GM18526 (cell line): ENCODE measurements around the gene ARFRP1.

ENCODE experiments used
- POLR2A ChIP-seq: IDR thresholded peaks from 3 replicates; pipeline ENCODE4 v1.6.1; 2011; ENCODE audit not compliant: insufficient read length; ENCODE audit errors: extremely low read depth

ARFRP1 gene

DNA sequence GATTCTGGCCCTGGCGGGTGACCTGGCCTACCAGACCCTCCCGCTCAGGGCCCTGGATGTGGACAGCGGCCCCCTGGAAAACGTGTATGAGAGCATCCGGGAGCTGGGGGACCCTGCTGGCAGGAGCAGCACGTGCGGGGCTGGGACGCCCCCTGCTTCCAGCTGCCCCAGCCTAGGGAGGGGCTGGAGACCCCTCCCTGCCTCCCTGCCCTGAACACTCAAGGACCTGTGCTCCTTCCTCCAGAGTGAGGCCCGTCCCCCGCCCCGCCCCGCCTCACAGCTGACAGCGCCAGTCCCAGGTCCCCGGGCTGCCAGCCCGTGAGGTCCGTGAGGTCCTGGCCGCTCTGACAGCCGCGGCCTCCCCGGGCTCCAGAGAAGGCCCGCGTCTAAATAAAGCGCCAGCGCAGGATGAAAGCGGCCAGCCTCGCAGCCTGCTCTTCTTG lies 30.9 kb upstream of the ARFRP1 start:
- TF ChIP-seq POLR2A = no peak

DNA sequence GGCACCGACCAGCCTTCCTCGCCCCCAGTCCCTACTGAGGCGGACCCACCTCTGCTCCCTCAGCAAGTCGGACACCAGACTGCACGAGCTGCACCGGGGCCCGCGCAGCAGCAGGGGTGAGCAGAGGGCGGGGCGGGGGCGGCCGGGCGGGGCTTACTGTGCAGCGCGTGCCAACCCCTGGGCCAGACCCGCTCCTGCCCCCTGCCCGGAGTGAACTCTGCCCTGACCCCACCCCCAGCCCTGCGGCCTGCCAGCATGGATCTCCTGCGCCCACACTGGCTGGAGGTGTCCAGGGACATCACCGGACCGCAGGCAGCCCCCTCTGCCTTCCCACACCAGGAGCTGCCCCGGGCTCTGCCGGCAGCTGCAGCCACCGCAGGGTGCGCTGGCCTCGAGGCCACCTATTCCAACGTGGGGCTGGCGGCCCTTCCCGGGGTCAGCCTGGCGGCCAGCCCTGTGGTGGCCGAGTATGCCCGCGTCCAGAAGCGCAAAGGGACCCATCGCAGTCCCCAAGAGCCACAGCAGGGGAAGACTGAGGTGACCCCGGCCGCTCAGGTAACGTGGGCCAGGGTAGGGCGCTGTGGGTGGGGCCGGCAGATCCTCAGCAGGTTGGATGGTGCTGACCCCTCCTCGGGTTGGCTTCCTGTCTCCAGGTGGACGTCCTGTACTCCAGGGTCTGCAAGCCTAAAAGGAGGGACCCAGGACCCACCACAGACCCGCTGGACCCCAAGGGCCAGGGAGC lies 30.3 kb upstream of the ARFRP1 start:
- peak; percentile 48 for TF ChIP-seq POLR2A

DNA sequence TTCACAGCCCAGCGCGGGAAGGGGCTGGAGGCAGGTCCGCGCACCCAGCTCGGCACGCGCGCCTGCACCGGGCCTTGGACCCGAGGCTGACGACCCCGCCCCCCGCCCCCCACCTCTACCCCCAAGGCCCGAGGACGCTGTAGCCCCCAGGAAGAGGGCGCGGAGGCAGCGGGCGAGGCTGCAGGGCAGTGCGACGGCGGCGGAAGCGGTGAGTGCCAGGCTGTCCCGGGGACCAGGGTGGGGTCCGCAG lies 29.8 kb upstream of the ARFRP1 start:
- TF ChIP-seq POLR2A = no peak

DNA sequence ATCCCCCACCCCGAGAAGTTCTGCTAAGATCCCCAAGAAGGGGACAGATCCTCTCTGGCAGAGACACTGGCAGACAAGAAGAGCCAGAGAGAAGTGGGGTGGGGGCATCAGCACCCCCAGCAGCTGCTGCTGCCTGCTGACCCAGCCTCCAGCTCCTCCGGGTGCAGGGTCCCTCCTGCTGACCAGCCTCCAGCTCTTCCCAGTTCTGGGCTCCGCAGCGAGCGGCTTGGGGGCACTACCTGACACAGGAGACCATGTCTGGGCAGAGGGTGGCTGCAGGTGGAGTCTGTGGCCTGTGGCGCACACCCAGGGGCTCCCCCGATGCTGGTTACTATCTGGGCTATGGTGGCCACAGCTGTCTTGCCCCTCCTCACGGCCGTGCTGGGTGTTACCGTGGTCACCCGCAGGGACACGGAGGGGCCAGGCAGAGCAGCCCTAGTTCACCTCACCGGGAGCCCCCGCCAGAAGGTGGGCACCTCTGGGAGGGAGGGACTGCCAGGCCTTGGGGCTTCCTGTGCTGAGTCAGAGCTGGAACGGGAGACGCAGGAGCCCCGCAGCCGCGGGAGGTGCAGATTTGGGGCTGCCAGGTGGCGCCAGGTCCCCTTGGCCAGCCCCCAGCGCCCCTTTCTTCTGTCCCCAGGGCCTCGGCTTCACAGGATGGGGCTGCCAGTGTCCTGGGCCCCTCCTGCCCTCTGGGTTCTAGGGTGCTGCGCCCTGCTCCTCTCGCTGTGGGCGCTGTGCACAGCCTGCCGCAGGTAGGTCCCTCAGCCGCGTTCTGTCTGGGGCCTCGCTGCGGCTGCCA lies 29.3 kb upstream of the ARFRP1 start:
- no peak for TF ChIP-seq POLR2A

DNA sequence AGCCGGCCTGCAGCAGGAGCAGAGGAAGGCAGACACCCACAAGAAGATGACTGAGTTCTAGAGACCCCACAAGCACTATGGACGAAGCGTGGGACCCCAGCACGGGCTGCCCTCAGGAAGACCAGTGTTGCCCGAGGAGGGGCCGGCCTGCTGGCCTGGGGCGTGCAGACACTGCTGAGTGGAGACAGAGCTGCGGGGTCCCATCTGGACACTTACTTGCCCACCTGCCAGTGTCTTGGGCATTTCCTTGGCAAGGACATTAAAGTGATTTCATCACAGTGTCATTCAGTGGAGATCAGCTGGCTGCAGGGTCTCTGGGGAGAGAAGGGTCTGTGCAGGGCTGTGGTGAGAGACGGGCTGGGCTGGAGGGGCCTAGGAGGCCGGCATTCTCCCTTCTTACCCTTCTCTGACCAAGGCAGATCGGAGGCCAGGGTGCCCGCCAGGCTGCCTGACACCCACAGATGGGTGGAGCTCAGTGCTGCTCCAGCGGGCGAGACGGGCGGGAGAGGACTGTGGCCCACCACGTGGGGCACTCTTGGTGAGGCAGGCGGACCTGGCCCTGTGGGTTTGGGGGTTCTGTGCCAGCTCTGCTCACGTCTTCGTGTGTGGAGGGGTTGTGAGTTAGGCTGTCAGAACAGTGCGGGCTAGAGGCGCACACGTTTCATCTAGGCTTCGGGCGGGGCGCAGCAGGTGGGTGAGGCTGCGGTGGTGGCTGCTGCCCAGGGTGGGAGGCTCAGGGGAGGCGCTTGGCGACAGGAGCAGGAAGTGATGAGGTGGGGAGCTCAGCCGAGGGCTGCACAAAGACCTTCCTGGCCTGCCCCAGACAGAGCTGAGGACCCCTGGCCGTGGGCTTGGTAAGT lies 28.3 kb upstream of the ARFRP1 start, which contains the start of gene LIME1:
Gene LIME1, plus strand, starts transcription at position 806 of the 860 bp plus-strand sequence. CDS start 886 bp downstream, outside the sequence.
- TF ChIP-seq POLR2A = peak; percentile 49

DNA sequence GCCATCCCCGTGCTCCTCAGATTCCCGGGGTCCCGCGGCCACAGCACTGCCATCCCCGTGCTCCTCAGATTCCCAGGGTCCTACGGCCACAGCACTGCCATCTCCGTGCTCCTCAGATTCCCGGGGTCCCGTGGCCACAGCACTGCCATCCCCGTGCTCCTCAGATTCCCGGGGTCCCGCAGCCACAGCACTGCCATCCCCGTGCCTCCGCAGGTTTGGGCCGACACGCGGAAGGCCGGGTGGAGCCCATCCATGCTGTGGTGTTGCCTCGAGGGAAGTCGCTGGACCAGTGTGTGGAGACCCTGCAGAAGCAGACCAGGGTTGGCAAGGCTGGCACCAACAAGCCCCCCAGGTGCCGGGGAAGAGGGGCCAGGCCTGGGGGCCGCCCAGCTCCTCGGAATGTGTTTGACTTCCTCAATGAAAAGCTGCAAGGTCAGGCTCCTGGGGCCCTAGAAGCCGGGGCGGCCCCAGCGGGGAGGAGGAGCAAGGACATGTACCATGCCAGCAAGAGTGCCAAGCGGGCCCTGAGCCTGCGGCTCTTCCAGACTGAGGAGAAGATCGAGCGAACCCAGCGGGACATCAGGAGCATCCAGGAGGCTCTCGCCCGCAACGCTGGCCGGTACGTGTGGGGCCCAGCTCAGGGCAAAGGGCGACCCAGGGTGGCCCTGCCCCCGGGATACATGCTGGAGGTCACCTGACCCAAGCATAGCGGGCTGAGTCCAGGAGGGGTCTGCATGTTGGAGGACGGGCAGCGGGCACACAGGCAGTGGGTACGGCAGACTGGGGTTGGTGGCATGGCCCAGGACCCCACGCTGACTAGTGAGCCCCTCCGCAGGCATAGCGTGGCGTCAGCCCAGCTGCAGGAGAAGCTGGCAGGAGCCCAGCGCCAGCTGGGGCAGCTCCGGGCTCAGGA lies 27.4 kb upstream of the ARFRP1 start:
- no peak for TF ChIP-seq POLR2A

DNA sequence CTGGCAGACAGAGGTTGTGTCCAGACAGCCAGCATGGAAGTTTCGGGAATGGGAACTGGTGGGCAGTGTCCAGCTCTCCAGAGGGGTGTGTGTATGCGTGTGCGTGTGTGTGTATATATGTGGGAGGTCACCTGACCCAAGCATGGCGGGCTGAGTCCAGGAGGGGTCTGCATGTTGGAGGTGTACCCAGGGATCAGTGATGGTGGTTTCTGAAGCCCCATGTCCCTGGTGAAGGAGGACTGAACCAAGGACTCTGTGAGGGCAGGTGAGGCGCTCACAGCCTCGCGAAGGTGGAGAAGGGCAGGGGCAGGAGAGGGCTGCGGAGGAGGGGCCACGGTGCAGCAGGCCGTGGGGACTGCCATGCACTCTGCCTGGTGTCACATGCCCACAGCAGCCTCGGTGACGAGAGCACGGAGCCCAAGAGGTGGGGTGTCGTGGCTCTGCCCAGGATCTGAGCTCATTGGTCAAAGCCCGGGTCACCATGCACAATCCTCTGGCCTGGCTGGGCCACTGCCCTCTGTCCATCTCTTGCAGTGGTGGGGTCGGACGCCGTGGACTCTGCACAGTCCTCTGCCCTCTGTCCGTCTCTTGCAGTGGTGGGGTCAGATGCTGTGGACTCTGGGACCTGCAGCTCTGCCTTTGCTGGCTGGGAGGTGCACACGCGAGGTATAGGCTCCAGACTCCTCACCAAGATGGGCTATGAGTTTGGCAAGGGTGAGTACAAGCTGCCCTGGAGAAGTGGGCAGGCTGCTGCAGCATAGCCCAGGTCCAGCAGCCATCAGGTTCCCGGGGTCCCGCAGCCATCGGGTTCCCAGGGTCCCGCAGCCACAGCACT lies 26.6 kb upstream of the ARFRP1 start:
- no peak for TF ChIP-seq POLR2A

GRCh38 chr20:63733579-63734081 lies 25.9 kb upstream of the ARFRP1 start:
- TF ChIP-seq POLR2A = no peak

GRCh38 chr20:63733117-63733516 lies 25.3 kb upstream of the ARFRP1 start:
- TF ChIP-seq POLR2A = no peak

DNA sequence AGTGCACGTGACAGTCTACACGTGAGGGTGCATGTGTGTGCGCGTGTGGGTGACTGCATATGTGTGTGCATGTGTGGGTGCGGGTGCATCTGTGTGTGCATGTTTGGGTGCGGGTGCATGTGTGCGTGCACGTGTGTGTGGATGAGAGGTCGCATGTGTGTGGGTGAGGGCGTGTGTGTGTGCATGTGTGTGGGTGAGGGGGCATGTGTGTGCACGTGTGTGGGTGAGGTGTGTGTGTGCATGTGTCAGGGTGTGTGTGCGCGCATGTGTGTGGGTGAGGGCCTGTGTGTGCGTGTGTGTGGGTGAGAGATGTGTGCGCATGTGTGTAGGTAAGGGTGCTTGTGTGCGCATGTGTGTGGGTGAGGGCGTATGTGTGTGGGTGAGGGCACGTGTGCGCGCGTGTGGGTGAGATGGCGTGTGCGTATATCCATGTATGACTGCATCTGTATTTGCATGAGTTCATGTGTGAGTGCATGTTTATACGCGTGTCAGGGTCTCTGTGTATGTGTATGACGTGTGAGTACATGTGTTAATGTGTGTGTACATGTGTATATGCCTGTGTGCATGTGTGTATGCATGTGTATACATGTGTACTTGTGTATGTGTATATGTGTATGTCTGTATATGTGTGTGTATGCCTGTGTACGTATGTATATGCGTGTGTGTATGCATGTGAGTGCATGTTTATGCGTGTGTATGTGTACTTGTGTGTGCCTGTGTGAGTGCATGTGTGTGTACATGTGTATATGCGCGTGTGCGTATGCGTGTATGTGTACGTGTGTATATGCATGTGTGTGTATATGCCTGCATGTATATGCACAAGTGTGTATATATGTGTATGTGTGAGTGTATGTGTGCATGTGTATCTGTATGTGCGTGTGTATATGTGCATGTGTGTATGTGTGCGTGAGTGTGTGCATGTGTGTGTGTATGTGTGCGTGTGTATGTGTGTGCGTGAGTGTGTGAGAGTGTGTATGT lies 24.6 kb upstream of the ARFRP1 start:
- no peak for TF ChIP-seq POLR2A

DNA sequence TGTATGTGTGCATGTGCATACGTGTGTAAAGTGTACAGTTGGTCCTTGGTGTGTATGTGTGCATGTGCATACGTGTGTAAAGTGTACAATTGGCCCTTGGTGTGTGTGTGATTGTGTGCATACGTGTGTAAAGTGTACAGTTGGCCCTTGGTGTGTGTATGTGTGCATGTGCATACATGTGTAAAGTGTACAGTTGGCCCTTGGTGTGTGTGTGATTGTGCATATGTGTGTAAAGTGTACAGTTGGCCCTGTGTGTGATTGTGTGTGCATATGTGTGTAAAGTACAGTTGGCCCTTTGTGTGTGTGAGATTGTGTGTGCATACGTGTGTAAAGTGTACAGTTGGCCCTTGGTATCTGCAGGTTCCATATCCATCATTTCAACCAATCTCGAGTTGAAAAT lies 23.6 kb upstream of the ARFRP1 start:
- no peak for TF ChIP-seq POLR2A

GRCh38 chr20:63718996-63719395 lies 11.2 kb upstream of the ARFRP1 start:
- TF ChIP-seq POLR2A = no peak
